ENCODE measurements around the gene GZMM.

Gene GZMM

DNA sequence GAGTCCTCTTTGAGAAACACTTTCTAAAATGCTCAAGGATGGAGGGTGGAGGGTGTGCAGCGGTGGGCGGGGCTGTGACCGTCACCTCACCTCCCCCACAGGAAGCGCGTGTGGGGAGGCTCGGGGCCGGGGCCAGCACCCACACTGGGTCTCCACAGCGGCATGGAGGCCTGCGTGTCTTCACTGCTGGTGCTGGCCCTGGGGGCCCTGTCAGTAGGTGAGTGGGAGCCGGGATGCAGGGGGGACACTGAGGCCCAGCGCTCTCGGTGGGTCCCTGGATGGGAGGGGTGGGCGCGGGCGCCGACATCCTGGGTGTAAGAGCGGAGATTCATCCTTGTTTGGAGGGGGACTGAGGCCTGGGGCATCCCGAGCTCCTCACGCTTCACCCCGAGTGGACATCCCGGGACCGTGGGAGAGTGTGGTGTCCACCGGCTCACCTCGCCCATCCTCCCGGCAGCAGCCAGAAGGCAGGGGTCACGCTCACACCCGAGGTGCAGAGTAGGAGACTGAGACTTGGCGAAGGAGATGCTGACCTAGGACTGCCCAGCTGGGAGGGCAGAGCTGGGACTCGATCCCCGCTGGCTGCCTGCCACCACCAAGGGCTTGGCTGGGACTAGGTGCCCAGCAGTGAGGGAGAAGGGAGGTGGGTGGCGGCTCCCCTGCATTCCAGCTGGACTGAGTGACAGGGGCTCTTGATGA is at the start of gene GZMM:
GZMM (plus strand) TSS at position 144 of the 699 bp plus-strand sequence; CDS start at position 163, 19 bp downstream.
- H3K36me3 ChIP-seq (ENCODE audit: control insufficient read depth, insufficient read depth, low read length), result no peaks in the 10 kb centered on the region
- no peaks in the 10 kb centered on the region for H3K9me3 ChIP-seq (ENCODE audit: control insufficient read depth, low read length)
- no peaks in the 10 kb centered on the region for H3K4me1 ChIP-seq (ENCODE audit: control insufficient read depth, insufficient read depth, low read length)
- peaks cover 5% of the 10 kb centered on the region for H3K27me3 ChIP-seq (ENCODE audit: control insufficient read depth, insufficient read depth, low read length)
- H3K4me3 ChIP-seq (ENCODE audit: low read length), result no peak within 1 kb of the TSS
- no peak within 1 kb of the TSS for H3K9ac ChIP-seq (ENCODE audit: low read length)

DNA sequence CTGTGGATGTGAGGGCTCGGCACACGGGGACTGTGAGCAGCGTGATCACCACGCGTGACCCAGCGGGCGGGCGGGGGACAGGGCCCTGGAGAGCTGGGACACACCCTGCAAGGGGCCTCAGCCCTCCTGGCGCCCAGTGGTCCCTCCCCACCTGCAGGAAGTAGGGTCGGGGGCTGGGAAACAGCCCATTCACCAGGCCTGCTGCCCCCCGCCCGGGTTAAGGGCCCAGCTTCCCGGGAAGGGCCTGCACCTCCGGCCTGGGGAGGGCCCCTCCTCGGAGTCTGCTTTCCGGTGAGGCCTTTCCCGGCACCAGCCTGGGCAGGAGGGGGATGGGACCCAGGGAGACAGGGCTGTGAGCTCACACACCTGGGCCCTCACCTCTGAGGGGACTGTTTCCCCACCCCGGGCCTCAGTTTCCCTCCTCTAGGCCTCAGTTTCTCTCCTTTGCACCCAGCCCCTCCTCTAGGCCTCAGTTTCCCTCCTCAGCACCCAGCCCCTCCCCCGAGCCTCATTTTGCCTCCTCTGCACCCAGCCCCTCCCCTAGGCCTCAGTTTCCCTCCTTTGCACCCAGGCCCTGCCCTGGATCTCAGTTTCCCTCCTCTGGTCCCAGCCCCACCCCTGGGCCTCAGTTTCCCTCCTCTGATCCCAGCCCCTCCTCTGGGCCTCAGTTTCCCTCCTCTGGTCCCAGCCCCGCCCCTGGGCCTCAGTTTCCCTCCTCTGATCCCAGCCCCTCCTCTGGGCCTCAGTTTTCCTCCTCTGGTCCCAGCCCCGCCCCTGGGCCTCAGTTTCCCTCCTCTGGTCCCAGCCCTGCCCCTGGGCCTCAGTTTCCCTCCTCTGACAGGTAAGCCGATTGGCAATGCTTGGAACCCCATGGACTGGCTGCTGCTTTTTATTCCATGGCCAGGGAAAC is 49.4 kb upstream of the GZMM start:
- peaks cover 28% of the 10 kb centered on the region for H3K27me3 ChIP-seq (ENCODE audit: control insufficient read depth, insufficient read depth, low read length)
- H3K4me1 ChIP-seq (ENCODE audit: control insufficient read depth, insufficient read depth, low read length), result peaks cover 5% of the 10 kb centered on the region
- H3K36me3 ChIP-seq (ENCODE audit: control insufficient read depth, insufficient read depth, low read length), result no peaks in the 10 kb centered on the region
- no peak overlapping the region for H3K4me3 ChIP-seq (ENCODE audit: low read length)
- no peaks in the 10 kb centered on the region for H3K9me3 ChIP-seq (ENCODE audit: control insufficient read depth, low read length)
- no peak overlapping the region for H3K9ac ChIP-seq (ENCODE audit: low read length)

DNA sequence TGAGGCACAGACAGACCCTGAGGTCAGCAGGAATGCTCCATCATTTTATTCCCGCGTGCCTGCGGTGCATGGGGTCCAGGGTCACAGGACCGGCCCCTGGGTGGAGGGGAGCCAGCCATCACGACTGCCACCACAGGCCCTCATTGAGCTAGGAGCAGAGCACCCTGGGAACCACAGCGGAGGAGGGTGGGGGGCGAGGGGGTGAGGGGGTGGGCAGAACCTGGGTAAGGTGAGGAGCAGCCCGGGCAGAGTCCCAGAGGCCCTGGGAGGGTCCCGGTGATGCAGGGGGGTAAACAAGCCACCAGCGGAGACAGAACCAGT is 48.8 kb upstream of the GZMM start:
- H3K4me3 ChIP-seq (ENCODE audit: low read length), result no peak overlapping the region
- H3K27me3 ChIP-seq (ENCODE audit: control insufficient read depth, insufficient read depth, low read length), result peaks cover 30% of the 10 kb centered on the region
- H3K9me3 ChIP-seq (ENCODE audit: control insufficient read depth, low read length), result no peaks in the 10 kb centered on the region
- peaks cover 3% of the 10 kb centered on the region for H3K4me1 ChIP-seq (ENCODE audit: control insufficient read depth, insufficient read depth, low read length)
- no peaks in the 10 kb centered on the region for H3K36me3 ChIP-seq (ENCODE audit: control insufficient read depth, insufficient read depth, low read length)
- no peak overlapping the region for H3K9ac ChIP-seq (ENCODE audit: low read length)

GRCh38 chr19:495402-496111 is 48.3 kb upstream of the GZMM start:
- H3K4me1 ChIP-seq (ENCODE audit: control insufficient read depth, insufficient read depth, low read length), result peaks cover 3% of the 10 kb centered on the region
- no peaks in the 10 kb centered on the region for H3K36me3 ChIP-seq (ENCODE audit: control insufficient read depth, insufficient read depth, low read length)
- no peaks in the 10 kb centered on the region for H3K9me3 ChIP-seq (ENCODE audit: control insufficient read depth, low read length)
- H3K27me3 ChIP-seq (ENCODE audit: control insufficient read depth, insufficient read depth, low read length), result peaks cover 30% of the 10 kb centered on the region
- H3K4me3 ChIP-seq (ENCODE audit: low read length), result no peak overlapping the region
- no peak overlapping the region for H3K9ac ChIP-seq (ENCODE audit: low read length)

GRCh38 chr19:496112-496665 is 47.7 kb upstream of the GZMM start, which contains the start of gene MADCAM1:
Gene MADCAM1, plus strand, starts transcription at chr19:496486. Its CDS starts 14 bp downstream, at chr19:496500.
- Histone ChIP-seq H3K9me3 (ENCODE audit: control insufficient read depth, low read length) (no peaks in the 10 kb centered on the region), H3K4me1 (ENCODE audit: control insufficient read depth, insufficient read depth, low read length) (peaks cover 3% of the 10 kb centered on the region), H3K9ac (ENCODE audit: low read length) (no peak within 1 kb of the TSS), H3K4me3 (ENCODE audit: low read length) (no peak within 1 kb of the TSS), H3K36me3 (ENCODE audit: control insufficient read depth, insufficient read depth, low read length) (no peaks in the 10 kb centered on the region), H3K27me3 (ENCODE audit: control insufficient read depth, insufficient read depth, low read length) (peaks cover 30% of the 10 kb centered on the region)

DNA sequence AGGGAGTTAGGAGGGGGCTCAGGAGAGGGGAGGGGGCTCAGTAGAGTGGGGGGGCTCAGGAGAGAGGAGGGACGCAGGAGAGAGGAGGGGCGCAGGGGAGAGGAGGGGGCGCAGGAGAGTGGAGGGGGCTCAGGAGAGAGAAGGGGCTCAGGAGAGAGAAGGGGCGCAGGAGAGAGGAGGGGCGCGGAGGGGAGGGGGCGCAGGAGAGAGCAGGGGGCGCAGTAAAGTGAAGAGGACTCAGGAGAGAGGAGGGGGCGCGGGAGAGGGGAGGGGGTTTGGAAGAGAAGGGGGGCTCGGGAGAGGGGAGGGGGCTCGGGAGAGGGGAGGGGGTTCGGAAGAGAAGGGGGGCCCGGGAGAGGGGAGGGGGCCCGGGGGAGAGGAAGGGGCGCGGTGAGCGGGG is 46.9 kb upstream of the GZMM start:
- H3K4me3 ChIP-seq (ENCODE audit: low read length), result no peak overlapping the region
- H3K27me3 ChIP-seq (ENCODE audit: control insufficient read depth, insufficient read depth, low read length), result peaks cover 30% of the 10 kb centered on the region
- H3K4me1 ChIP-seq (ENCODE audit: control insufficient read depth, insufficient read depth, low read length), result peaks cover 3% of the 10 kb centered on the region

DNA sequence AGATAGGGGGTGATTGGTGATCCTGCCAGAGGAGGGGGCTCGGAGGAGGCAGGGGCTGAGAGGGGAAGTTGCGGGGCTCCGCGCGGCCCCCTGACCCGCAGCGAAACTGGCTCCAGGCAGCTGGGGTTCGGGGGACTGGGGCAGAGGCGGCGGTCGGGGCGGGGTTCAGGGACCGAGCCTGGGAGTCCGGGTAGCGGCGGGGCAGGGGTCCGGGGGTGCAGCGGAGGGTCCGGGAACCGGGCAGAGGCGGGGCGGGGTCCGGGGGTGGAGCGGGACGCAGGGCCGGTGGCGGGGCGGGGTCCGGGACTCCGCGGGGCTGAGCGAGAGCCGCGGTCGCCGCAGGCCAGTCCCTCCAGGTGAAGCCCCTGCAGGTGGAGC is 46.4 kb upstream of the GZMM start:
- H3K27me3 ChIP-seq (ENCODE audit: control insufficient read depth, insufficient read depth, low read length), result peaks cover 30% of the 10 kb centered on the region
- no peaks in the 10 kb centered on the region for H3K9me3 ChIP-seq (ENCODE audit: control insufficient read depth, low read length)
- H3K9ac ChIP-seq (ENCODE audit: low read length), result no peak overlapping the region
- H3K36me3 ChIP-seq (ENCODE audit: control insufficient read depth, insufficient read depth, low read length), result no peaks in the 10 kb centered on the region
- no peak overlapping the region for H3K4me3 ChIP-seq (ENCODE audit: low read length)
- peaks cover 3% of the 10 kb centered on the region for H3K4me1 ChIP-seq (ENCODE audit: control insufficient read depth, insufficient read depth, low read length)

More for the DNA sequence above, 46.9 kb upstream of the GZMM start:
- Histone ChIP-seq H3K36me3 (ENCODE audit: control insufficient read depth, insufficient read depth, low read length) (no peaks in the 10 kb centered on the region), H3K9ac (ENCODE audit: low read length) (no peak overlapping the region), H3K9me3 (ENCODE audit: control insufficient read depth, low read length) (no peaks in the 10 kb centered on the region)

- no peaks in the 10 kb centered on the region for H3K9me3 ChIP-seq (ENCODE audit: control insufficient read depth, low read length)
- H3K4me3 ChIP-seq (ENCODE audit: low read length), result no peak overlapping the region
- no peak overlapping the region for H3K9ac ChIP-seq (ENCODE audit: low read length)
- H3K27me3 ChIP-seq (ENCODE audit: control insufficient read depth, insufficient read depth, low read length), result peaks cover 30% of the 10 kb centered on the region
- H3K36me3 ChIP-seq (ENCODE audit: control insufficient read depth, insufficient read depth, low read length), result no peaks in the 10 kb centered on the region
- H3K4me1 ChIP-seq (ENCODE audit: control insufficient read depth, insufficient read depth, low read length), result peaks cover 3% of the 10 kb centered on the region
Observed at GRCh38 chr19:497869-498510, 45.9 kb upstream of the GZMM start.

GRCh38 chr19:498511-498891 is 45.4 kb upstream of the GZMM start:
- H3K4me3 ChIP-seq (ENCODE audit: low read length), result no peak overlapping the region
- peaks cover 30% of the 10 kb centered on the region for H3K27me3 ChIP-seq (ENCODE audit: control insufficient read depth, insufficient read depth, low read length)
- H3K4me1 ChIP-seq (ENCODE audit: control insufficient read depth, insufficient read depth, low read length), result peaks cover 3% of the 10 kb centered on the region

GRCh38 chr19:498977-499623 is 44.8 kb upstream of the GZMM start:
- Histone ChIP-seq H3K4me3 (ENCODE audit: low read length) (no peak overlapping the region), H3K9me3 (ENCODE audit: control insufficient read depth, low read length) (no peaks in the 10 kb centered on the region), H3K27me3 (ENCODE audit: control insufficient read depth, insufficient read depth, low read length) (peaks cover 30% of the 10 kb centered on the region), H3K36me3 (ENCODE audit: control insufficient read depth, insufficient read depth, low read length) (no peaks in the 10 kb centered on the region), H3K9ac (ENCODE audit: low read length) (no peak overlapping the region), H3K4me1 (ENCODE audit: control insufficient read depth, insufficient read depth, low read length) (peaks cover 3% of the 10 kb centered on the region)

More at GRCh38 chr19:498511-498891, 45.4 kb upstream of the GZMM start:
- H3K9me3 ChIP-seq (ENCODE audit: control insufficient read depth, low read length), result no peaks in the 10 kb centered on the region
- H3K36me3 ChIP-seq (ENCODE audit: control insufficient read depth, insufficient read depth, low read length), result no peaks in the 10 kb centered on the region
- no peak overlapping the region for H3K9ac ChIP-seq (ENCODE audit: low read length)

DNA sequence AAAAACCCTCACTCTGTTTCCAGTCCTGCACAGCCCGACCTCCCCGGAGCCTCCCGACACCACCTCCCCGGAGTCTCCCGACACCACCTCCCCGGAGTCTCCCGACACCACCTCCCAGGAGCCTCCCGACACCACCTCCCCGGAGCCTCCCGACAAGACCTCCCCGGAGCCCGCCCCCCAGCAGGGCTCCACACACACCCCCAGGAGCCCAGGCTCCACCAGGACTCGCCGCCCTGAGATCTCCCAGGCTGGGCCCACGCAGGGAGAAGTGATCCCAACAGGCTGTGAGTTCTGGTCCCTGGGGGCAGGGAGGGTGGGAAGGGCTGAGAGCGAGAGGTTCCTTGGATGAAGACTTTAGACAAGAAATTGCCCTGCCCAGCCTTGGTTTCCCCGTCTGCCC is 42.2 kb upstream of the GZMM start:
- Histone ChIP-seq H3K4me3 (ENCODE audit: low read length) (no peak overlapping the region), H3K9me3 (ENCODE audit: control insufficient read depth, low read length) (no peaks in the 10 kb centered on the region), H3K27me3 (ENCODE audit: control insufficient read depth, insufficient read depth, low read length) (peaks cover 20% of the 10 kb centered on the region), H3K9ac (ENCODE audit: low read length) (no peak overlapping the region), H3K4me1 (ENCODE audit: control insufficient read depth, insufficient read depth, low read length) (peaks cover 8% of the 10 kb centered on the region), H3K36me3 (ENCODE audit: control insufficient read depth, insufficient read depth, low read length) (no peaks in the 10 kb centered on the region)

Data from mucosa of stomach (tissue), 1 donor.